Breast epithelium (tissue), 4 donors: ENCODE results near the gene ST3GAL6. TPM values are rescaled to one million over a fixed set of nuclear protein-coding genes. Genes with fewer than 3 reads are reported as not detected.

Experiments used
- DNase-seq, 2 donors: peaks; one replicate each; pipeline ENCODE4 v3.0.0-alpha.2; 2019; ENCODE audit warnings: low spot score in 2 of 2
- H3K27ac ChIP-seq, 2 donors: fragments of 200-600 bp; sonication (generic) in 1 of 2; one replicate each; pipeline ENCODE4 v1.5.1; 2016 to 2019; ENCODE audit warnings: mild to moderate bottlenecking in 1 of 2
- H3K27me3 ChIP-seq, 2 donors: fragments of 200-600 bp; sonication (generic) in 1 of 2; one replicate each; pipeline versions ENCODE4 v1.5.1 to v1.6.0; 2017 to 2019; ENCODE audit warnings: control low read depth in 1 of 2, mild to moderate bottlenecking in 1 of 2
- H3K36me3 ChIP-seq: fragments of 200-600 bp; one replicate; pipeline ENCODE4 v1.5.1; 2019
- H3K4me1 ChIP-seq, 2 donors: fragments of 200-600 bp; sonication (generic); one replicate each; pipeline ENCODE4 v1.5.1; 2016 to 2019; ENCODE audit warnings: control low read depth in 1 of 2
- H3K4me3 ChIP-seq, 3 donors: fragments of 200-600 bp; sonication (generic); 1 replicate in 2 of 3; 2 replicates in 1 of 3; pipeline ENCODE4 v1.5.1; 2016 to 2019; ENCODE audit warnings: mild to moderate bottlenecking in 3 of 3, moderate library complexity in 2 of 3
- H3K9me3 ChIP-seq, 2 donors: fragments of 200-600 bp; sonication (generic) in 1 of 2; one replicate each; pipeline ENCODE4 v1.5.1; 2016 to 2019; ENCODE audit warnings: control low read depth in 1 of 2
- POLR2A ChIP-seq: fragments of 450-650 bp; IDR thresholded peaks from one replicate; pipeline ENCODE4 v1.6.1; 2016; ENCODE audit warnings: antibody characterized with exemption, mild to moderate bottlenecking, moderate library complexity
- POLR2AphosphoS5 ChIP-seq, 3 donors: sonication (generic); formaldehyde crosslinking; IDR thresholded peaks; one replicate each; pipeline ENCODE4 v1.6.1; 2017; ENCODE audit warnings: antibody characterized with exemption in 3 of 3
- intact Hi-C: fragments of 100-400 bp; cut with DNase I; formaldehyde crosslinking; loops from one replicate; pipeline ENCODE4 v1.15.1; 2023; ENCODE audit warnings: low total_unique reads
- total RNA-seq, 3 donors: library from RNA; depleted of rRNA; stranded (reverse); fragments of >200 nt; gene quantifications; one replicate each; pipeline ENCODE4 v1.1.0, GENCODE V29; 2016
- TF ChIP-seq, protein P1 (sequence below), 3 donors: fragments of 450-650 bp; IDR thresholded peaks; one replicate each; pipeline ENCODE4 v1.5.1; 2016 to 2017; ENCODE audit warnings: antibody characterized with exemption in 3 of 3, mild to moderate bottlenecking in 3 of 3, moderate library complexity in 3 of 3

The ST3GAL6 gene
- total RNA-seq, 3 donors from 2014 or later = 16.1 to 52.6 (median 22.1) TPM

DNA sequence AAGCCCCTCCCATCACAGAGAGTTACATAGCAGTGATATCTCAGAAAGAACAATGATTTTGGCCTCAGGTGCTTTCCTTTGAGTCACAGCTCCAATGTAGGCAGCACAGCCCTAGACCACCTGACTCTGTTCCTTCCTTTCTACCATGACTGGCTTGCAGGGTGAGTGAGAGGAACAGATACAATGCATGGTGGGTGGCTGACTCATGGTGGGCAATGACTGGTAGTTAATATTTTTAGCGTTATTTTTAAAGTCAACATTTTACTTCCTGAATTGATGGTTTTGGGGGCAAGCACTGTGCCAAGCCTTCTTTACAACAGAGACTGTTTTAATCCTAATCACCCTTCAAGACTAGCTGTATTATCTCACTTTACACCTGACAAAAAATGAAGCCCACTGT lies 32.8 kb upstream of the ST3GAL6 start:
- intact Hi-C loops = no loop called here
- Histone ChIP-seq H3K36me3 (no peaks in the 10 kb centered on the region), H3K27ac (no peak overlapping the region), H3K27me3 (no peaks in the 10 kb centered on the region), H3K9me3 (no peaks in the 10 kb centered on the region), H3K4me1 (no peaks in the 10 kb centered on the region), H3K4me3 (no peak overlapping the region)
- no peak for DNase-seq
- TF ChIP-seq, protein P1, sequence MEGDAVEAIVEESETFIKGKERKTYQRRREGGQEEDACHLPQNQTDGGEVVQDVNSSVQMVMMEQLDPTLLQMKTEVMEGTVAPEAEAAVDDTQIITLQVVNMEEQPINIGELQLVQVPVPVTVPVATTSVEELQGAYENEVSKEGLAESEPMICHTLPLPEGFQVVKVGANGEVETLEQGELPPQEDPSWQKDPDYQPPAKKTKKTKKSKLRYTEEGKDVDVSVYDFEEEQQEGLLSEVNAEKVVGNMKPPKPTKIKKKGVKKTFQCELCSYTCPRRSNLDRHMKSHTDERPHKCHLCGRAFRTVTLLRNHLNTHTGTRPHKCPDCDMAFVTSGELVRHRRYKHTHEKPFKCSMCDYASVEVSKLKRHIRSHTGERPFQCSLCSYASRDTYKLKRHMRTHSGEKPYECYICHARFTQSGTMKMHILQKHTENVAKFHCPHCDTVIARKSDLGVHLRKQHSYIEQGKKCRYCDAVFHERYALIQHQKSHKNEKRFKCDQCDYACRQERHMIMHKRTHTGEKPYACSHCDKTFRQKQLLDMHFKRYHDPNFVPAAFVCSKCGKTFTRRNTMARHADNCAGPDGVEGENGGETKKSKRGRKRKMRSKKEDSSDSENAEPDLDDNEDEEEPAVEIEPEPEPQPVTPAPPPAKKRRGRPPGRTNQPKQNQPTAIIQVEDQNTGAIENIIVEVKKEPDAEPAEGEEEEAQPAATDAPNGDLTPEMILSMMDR (IDR thresholded peaks at IDR 0.05) = no peak
- TF ChIP-seq POLR2AphosphoS5 (IDR thresholded peaks at IDR 0.05) (no peak), POLR2A (no peak)

DNA sequence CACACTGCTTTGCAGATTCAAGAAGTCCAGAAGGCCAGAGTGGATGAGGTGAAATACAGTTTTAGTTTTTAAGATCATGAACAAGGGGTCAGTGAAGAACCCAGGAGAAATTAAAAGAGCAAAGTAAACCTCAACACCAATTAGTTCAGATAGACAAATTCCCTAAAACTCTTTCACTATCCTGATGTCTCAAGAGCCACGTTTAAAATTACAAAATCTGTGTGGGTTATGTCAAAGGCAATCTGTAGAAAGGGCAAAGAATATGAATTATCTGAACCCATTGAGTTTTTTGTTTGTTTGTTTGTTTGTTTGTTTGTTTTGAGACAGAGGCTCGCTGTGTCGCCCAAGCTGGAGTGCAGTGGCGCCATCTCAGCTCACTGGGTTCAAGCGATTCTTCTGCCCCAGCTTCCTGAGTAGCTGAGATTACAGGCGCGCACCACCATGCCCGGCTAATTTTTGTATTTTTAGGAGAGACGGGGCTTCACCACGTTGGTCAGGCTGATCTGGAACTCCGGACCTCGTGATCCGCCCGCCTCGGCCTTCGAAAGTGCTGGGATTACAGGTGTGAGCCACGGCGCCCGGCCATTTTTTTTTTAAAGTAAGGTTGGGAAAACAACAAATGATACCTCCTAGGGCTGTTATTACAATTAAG lies 32.1 kb upstream of the ST3GAL6 start:
- H3K27me3 ChIP-seq = no peaks in the 10 kb centered on the region
- H3K4me1 ChIP-seq = no peaks in the 10 kb centered on the region
- H3K36me3 ChIP-seq = no peaks in the 10 kb centered on the region
- H3K27ac ChIP-seq = no peak overlapping the region
- H3K4me3 ChIP-seq = no peak overlapping the region
- TF ChIP-seq POLR2A = no peak
- TF ChIP-seq, protein P1 (IDR thresholded peaks at IDR 0.05) = no peak
- no peak for TF ChIP-seq POLR2AphosphoS5 (IDR thresholded peaks at IDR 0.05)
- intact Hi-C loops = no loop called here
- no peaks in the 10 kb centered on the region for H3K9me3 ChIP-seq
- DNase-seq = no peak

DNA sequence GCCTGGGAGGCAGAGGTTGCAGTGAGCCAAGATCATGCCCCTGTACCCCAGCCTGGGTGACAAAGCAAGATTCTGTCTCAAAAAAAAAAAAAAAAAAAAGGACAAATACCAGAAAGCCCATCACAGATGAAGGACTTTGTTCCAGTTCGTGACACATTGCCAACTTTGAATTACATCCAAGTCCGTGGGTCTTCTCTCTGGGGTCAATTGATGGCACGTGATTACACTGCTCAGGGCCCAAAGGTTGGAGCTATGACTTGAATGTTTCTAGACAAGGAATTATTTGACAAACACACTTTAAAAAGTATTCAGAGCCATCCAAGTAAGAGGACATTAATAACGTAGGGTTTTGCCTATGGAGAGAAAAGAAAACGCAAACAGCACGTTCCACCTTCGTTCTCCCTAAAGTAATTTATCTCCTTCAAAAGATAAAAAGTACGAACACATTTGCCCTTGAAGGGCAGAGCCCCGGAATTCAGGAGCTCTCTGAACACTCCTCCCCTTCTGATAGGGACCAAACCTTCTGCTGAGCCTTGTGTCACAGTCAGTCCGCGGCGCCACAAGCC lies 31.3 kb upstream of the ST3GAL6 start:
- intact Hi-C loops = no loop called here
- no peaks in the 10 kb centered on the region for H3K36me3 ChIP-seq
- no peak for DNase-seq
- H3K27ac ChIP-seq = peak overlapping the region; percentile 71 to 76
- TF ChIP-seq, protein P1 (IDR thresholded peaks at IDR 0.05) = no peak
- TF ChIP-seq POLR2A (no peak), POLR2AphosphoS5 (IDR thresholded peaks at IDR 0.05) (no peak)
- no peaks in the 10 kb centered on the region for H3K9me3 ChIP-seq
- no peaks in the 10 kb centered on the region for H3K27me3 ChIP-seq
- H3K4me3 ChIP-seq = peak overlapping the region; percentile 74 to 81 (median 80)
- no peaks in the 10 kb centered on the region for H3K4me1 ChIP-seq

GRCh38 chr3:98732286-98733052 lies 30.7 kb upstream of the ST3GAL6 start:
- peak; percentile 34 to 54 for DNase-seq
- intact Hi-C loops = no loop called here
- no peak for TF ChIP-seq POLR2AphosphoS5 (IDR thresholded peaks at IDR 0.05)
- TF ChIP-seq, protein P1 (IDR thresholded peaks at IDR 0.05) = no peak
- TF ChIP-seq POLR2A = no peak

More at GRCh38 chr3:98732286-98733052, 30.7 kb upstream of the ST3GAL6 start:
- H3K27ac ChIP-seq = peak overlapping the region; percentile 71 to 76
- no peaks in the 10 kb centered on the region for H3K36me3 ChIP-seq
- H3K27me3 ChIP-seq = no peaks in the 10 kb centered on the region
- H3K4me3 ChIP-seq = peak overlapping the region; percentile 74 to 81 (median 80)
- no peaks in the 10 kb centered on the region for H3K9me3 ChIP-seq
- H3K4me1 ChIP-seq = no peaks in the 10 kb centered on the region
